HG02943 (cell line): ENCODE results near the gene NRG3.

ENCODE experiments used
- ATAC-seq: cut with Tn5 transposase; IDR thresholded peaks from one replicate; pipeline ENCODE4 v1.9.1; 2021; ENCODE audit warnings: mild to moderate bottlenecking, low read depth, moderate library complexity; ENCODE audit not compliant: unreplicated experiment

Gene NRG3

DNA sequence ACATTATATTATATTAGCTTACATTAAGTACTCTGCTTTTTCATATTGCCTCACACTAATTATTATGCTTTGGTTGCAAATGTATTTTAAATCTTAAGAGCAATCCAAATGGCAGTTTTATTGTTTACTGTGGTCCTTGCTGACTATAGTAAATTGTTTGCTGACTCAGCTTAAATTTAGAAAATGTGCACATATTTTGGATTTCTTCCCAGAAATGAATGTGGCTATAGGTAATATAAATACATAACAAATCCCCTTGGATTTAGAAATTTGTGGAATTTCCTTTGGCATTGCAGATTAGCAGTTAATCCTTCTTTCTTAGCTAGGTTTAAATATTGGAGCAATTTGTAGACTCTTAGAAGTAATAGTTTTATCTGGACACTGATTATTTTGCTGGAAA is 565.8 kb downstream of the NRG3 start:
- ATAC-seq = no peak

DNA sequence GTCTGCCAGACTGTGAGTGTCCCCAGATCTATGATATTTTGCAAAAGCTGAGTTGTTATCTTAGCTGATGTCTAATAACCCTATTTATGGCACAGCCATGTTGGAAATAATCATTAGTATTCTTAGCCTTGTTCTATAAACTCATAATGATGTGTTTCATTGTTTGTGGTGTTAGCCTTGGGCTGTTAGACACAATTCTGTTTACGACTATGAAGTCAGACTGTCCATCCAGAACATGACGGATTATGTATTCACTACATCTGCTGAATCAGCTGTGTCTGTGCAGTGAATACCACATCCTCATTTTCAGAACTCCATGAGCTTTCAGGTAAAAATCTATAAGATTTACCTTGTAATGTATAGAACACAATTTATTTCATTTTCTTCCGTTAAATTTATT is 577.1 kb downstream of the NRG3 start:
- no peak for ATAC-seq

DNA sequence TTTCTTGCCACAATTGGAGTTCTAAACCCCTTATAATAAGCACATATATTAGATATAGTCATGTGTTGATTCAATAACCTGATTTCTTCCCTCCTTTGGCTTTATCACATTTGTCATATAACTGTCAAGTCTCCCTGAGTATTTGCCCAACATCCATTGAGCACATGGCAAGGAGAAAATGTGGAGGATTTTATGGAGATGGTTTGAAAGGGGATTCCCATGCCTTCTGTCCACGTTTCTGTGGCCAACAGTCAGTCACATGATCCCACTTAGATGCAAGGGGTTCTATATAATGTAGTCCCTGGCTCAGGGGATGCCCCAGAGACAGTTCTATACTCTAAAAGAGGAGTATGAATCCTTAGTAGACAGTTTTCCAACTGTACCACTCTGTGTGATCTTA is 577.7 kb downstream of the NRG3 start:
- ATAC-seq = no peak

DNA sequence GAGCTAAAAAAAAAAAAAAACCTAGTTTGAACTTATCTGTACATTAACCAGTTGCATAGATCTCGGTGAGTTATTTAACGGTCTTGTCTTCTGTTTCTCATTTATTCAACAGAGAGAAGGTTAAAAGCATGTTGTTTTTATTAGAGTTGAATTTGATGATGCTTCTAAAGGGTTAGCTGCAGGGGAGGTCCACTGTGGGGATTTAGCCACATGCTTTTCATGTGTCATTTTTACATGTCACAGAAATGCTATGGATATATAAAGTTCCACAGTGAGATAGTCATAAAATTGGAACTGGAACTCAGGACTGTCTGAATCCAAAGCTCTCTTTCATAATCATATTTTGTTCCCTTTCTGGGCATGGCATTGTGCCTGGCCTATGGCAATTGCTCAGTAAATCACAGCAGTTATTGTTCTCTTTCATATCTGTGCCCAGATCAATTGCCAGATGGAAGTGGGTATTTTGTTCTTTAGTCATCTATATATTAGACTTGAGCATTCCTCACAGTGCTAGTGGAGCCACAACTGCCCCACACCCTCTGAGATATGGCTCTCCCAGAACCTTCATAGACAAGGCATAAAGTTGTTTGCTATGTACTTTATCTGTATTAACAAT is 578.8 kb downstream of the NRG3 start:
- no peak for ATAC-seq

DNA sequence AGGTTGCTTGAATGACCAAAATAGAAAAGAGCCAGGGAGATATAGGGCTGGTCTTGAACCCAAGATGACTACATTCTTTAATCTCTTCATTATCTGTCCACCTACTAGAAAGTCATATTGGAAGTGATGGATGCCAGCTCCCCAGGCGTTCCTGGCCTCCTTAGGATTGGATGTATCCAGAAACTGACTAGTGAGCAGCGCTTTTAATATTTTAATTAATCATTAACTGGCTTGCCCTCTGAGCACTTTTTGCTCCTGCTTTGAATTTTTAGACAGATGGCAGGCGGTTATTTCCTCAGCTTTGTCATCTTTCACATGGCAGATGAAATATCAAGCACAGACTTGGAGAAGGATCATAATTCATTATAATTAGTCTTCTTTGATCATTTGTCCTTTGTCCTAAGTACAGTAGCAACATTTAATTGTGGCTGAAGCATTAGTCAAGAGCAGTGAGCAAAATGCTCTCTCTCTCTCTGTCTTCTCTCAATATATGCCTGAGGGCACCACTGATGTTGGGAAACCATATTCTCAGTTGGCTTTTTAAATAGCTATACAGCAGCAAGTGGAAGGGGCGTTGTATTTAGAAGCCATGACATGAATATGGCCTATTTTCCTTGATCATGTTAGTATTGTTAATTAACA is 588.0 kb downstream of the NRG3 start:
- ATAC-seq = no peak

DNA sequence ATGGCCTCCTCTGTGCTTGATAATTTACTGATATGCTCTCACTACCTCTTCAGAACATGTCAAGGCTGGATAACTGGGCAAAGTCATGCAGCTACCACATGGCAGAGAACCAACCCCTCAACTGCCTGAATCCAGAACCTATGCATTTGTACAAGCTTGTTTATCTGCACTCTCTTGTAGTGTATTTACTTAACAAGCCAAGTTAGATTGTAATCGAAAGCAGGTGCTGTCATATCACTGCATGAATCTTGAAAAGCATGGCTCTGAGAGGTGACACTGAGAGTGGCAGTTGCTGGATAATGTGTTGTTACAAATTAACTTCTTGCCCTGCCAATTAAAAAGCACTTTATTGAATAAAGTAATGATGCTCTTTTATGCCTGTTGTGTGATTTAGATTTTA is 588.6 kb downstream of the NRG3 start:
- ATAC-seq = no peak

DNA sequence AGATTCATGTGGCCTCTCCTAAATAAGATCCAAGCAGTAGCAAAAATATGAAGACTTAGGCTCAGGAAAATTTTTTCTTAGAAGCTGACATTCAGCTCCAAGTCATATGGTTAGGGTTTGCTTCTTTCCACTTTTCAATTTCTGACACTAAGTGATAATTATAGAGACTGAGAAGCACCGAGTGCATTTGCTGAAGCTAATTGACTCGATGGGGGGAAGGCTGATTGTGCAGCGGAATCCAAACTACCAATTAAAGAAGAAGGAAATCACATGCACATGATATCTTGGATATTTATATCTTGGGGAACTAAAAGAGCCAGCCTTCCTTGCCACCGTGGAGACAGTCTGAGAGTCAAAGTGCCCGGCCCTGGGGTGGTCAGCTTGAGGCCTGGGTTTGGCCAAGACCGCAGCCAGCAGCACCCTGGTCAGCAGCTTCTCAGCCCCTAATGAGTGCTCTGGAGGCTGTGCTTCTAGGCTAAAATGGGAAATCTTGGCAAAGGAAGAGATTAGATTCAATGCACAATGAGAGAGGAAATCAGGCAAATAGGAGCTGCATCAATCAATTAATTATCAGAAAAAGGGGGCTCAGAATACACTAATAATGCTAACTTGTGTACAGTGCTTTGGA is 589.3 kb downstream of the NRG3 start:
- no peak for ATAC-seq

DNA sequence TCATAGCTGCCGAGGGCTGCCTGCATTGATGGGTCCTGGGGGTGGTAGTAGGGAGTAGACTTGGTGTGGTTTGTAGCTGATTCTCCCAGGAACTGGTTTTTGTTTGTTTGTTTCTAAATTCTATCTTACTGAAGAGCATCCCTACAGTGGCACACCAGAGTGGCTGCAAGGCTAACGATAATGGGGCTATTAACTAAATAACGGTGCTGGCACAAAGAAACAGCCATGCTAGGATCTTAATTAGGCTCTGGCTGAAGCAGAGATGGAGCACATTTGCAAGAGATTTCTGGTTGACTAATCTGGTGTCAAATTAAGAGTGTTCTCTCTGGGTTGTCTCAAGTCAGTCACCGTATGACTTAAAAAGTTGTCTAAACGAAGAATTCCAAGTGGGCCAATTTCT is 590.0 kb downstream of the NRG3 start:
- no peak for ATAC-seq

DNA sequence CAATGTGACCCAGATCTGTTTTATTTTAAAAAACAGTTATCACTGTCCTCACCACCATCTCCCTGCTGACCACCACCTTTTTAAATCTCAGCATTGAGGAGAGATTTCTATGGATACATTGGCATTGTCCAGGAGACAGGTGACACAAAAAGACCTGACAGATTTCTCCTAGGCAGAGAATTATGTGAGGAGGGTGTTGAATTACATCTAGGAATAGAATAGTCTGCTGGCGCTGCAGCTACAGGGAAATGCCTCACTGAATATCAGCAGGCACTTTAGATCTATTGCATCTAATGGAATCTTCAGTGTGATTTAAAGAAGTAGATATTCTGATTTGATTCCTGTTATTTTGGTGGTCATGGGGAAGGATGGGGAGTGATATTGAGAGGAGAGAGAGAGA is 593.5 kb downstream of the NRG3 start:
- ATAC-seq = no peak

DNA sequence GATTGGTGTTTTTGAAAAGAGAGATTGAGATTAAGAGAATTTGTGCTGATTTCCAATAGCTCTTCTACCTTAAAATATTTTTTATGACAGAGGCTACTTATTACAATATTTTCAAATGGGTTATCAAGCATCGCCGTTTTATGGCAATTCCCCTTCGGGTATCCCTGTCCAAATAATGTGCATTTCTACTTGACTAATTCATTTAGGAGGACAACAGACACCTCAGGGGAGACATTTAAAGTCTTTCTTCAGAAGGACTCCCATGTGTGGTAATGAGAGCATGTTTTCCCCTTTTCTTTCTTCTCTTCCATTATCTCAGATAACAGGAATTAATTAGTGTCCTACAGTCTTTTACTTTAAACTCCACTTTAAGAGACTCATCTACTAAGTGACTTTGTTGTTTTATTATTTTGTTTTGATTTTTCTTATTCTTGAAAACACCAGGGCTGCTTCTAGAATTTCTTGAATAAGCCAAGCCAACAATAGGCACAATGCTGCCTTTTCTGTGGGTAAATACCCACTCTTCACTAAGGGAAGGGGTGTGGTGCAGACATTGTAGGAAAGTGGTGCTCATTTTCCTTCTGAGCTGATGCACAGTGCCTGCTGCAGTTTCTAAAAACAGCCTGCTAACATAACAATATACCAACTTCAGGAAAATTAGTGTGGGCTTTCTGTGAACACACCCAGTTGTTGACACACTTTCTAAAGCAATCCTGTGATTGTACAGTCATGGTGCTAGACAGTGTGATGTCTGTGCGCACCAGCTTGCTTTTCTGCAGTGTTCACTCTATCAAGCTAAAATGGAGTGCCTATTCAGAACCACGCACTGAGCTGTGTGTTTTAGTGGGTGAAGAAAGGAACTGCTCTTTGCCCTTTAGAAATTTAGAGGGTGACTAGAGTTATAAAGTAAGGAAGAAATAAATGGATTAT is 597.7 kb downstream of the NRG3 start:
- ATAC-seq = no peak

DNA sequence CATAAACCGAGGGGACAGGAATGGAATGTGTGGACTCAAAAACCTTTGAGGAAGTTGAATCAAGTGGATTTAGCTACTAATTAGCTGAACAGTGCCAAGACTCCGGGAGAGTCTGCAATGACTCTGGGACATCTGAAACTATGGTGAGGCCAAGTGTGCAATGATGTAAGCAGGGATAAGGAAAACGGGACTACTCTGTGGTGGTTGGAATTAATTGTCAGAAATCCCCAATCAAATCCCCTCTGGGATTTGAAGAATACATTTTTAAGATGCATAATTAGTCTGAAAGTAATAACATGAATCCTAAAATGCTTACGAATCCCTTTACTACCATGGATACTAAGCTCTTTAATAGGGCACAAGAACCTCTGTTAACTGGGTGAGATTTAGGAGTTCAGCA is 602.8 kb downstream of the NRG3 start:
- no peak for ATAC-seq

DNA sequence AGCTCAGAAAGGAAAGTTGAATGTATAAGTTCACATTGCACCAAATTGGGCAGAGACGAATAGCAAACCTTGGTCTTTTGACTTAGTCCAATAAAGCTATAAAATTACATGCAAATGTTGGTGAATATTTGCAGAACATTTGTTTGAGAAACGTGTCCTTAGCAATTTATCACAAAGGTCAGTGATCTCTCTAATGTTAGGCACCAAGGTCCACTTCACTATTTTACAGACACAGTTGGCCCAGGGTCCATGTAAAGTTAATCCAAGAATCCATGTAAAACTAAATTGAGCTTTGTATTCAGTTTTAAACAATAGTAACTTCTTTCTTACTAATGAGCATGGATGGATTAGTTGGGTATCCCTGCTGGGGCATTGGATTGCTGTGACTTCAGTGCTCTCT is 617.7 kb downstream of the NRG3 start:
- no peak for ATAC-seq

DNA sequence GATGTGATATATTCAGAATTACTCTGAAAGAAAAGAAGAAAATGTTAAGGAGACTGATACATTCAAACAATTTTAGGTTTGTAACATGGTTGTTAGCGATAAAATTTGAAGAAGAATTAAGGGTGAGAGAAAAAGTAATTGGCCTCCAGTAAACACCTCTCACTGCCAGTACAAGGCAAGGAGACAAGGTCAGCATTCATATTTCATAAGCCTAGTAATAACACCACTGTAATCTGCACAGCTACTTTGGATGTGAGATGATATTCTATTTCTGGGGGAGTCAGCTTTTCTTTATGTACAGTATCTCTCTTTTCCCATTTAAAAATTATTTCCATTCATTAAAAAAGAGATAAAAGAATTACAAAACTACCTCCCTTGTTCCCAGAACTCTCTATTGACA is 621.1 kb downstream of the NRG3 start:
- ATAC-seq = no peak

DNA sequence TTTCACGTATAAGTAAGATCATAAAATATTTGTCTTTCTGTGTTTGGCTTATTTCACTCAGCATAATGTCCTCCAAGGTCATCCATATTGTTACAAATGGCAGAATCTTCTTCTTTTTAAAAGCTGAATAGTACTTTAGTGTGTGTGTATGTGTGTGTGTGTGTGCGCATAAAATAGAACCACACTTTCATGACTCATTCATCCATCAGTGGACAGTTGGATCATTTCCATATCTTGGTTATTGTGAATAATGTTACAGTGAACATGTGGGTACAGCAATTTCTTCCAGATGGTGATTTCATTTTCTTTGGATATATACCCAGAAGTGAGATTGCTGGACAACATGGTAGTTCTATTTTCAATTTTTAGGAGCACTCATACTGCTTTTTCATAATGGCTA is 622.4 kb downstream of the NRG3 start:
- ATAC-seq = no peak

DNA sequence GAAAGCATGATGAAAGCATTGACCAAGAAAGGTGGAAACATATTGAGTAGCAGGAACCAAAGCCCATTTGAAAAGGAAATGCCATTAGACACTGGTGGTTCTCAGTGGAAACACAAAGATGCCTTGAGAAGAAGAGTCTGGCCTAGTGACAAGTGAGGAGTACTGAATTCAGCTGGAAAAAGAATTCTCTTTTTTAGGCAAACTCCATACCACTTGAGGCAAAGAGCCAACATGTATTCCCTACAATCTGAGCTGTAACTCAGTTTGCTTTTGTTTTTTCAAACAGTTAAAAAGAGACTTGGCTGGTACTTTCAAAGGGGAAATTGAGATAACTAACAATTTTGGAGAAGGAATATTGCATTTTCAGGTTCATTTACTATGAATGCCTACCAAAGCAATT is 624.0 kb downstream of the NRG3 start:
- no peak for ATAC-seq

DNA sequence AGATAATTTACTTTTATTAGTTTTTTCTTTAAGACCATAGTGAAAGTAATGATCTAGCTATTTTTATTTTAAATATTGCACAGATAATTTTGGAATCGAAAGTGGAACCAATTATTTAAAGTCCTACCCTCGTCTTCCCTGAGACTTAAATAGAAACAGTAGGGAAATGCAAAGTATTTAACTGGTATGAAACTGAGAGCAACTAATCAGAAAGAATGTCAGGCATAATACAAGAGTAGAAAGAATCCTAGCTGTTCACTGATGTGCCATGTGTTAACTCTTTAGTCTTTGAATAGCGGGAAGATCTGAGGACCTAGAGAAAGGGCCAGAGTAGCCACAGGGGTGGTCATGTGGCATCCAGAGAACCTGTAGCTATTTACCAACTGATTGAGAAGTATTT is 630.0 kb downstream of the NRG3 start:
- ATAC-seq = no peak

DNA sequence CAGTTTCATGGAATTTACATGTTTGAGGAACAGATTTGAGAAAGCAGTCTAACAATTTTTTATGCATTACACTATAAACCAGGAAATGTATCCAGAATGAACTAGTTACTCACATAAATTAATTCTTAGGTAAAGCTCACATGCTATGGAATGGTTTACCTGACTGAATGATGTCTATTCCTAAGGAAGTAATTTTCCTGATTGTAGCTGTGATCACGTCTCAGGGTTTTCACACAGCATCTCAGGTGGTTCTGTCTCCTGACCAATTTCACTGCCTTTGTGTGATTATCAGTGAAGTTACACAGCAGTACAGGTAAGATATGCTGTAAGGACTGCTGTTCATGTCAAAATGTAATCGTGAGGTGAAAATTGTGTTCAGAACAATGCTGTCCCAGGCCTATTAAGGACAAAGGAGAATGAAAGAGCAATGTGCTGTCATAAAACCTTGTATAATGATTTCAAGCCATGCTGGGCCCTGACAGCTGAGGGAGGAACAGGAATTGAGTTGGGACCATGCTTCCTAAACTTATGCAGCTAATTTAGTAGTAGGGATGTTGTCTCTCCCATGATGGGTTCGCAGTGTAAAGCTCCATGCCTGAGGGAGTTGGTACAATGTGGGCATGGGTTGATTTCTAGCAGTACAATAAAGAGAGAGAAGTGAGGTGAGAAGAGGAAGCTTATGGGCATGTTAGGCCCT is 631.8 kb downstream of the NRG3 start:
- no peak for ATAC-seq

DNA sequence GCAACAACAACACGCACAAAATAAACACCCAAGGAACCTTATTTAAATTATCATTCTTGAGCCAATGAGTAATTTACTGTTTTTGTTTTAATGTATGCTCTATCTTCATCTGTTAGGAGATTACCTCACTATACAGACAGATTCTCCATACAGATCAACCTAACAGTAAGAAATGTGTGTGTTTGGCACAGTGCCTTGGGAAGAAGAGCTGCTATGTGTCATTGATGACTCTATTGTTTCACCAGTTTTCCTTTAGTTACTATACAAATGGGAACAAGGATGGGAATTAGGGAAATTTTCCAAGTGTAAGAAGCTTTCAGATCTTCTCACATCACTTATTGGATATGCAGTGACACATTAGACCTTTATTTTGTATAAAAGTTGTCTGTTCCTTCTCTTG is 640.3 kb downstream of the NRG3 start:
- ATAC-seq = no peak

DNA sequence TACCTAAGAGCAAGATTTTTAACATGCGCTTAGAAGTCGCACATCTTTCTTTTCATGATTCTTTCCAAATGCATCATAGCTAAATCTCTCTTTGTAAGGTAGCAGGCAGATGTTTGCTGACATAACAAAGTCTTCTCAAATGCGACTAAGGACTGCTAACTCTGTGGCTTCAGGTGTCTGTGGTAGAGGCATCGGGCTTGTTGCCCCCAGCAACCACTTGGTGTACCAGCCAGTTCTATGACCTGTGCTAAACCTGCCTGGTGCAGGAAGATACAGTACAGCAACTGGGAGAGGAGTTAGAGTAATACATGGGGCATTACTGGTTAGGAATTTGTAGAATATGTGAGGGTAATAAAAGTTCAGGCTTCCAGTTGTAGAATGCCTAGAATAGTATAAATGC is 654.1 kb downstream of the NRG3 start:
- ATAC-seq = no peak

DNA sequence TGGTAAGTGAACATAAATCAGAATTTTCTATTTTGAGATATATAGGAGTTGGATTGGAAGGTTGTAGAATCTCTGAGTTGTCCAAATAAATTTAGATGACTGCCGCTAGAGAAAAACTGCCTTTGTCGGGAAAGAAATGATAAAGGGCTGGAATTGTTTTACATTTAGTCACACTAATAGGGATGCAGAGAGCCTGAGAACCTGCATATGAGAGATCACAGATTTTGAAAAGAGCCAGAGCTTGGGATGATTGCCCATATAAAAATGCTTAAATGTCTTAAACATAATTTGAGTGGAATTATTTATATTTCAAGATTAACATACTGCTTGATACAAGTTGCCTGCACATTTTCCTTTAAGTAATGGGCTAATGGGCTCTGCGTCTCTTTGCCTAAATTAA is 660.5 kb downstream of the NRG3 start:
- no peak for ATAC-seq

DNA sequence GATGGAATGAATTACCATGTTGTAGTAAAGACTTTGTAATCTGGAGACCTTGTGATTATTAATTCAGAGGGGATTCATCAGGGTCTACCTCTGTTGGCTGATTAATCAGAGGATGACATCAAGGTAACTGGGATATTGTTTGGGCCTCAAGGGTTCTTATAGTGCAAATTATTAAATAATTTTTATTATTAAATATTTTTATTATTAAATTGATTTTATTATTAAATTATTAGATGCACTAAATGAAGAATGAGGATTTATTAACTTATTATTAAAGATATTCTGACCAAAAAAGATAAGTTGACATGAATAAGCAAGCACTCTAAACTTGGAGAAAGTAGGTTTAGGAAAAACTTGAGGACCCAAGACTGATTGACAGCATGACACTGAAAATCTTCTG is 661.7 kb downstream of the NRG3 start:
- no peak for ATAC-seq
